ENCODE data around the gene SGSM1. TPM values are rescaled to one million over a fixed set of nuclear protein-coding genes. Genes with fewer than 3 reads are reported as not detected.

SGSM1 gene
- total RNA-seq, 2 donors from 2014 or later: 1.6 to 3.0 TPM

- 83 to 93% methylated on average over 5 to 6 of the region's 7 CpGs for WGBS, 2 experiments (ENCODE audit: insufficient coverage in 1 of 2, insufficient read length in 1 of 2)
- TF ChIP-seq, protein P1, sequence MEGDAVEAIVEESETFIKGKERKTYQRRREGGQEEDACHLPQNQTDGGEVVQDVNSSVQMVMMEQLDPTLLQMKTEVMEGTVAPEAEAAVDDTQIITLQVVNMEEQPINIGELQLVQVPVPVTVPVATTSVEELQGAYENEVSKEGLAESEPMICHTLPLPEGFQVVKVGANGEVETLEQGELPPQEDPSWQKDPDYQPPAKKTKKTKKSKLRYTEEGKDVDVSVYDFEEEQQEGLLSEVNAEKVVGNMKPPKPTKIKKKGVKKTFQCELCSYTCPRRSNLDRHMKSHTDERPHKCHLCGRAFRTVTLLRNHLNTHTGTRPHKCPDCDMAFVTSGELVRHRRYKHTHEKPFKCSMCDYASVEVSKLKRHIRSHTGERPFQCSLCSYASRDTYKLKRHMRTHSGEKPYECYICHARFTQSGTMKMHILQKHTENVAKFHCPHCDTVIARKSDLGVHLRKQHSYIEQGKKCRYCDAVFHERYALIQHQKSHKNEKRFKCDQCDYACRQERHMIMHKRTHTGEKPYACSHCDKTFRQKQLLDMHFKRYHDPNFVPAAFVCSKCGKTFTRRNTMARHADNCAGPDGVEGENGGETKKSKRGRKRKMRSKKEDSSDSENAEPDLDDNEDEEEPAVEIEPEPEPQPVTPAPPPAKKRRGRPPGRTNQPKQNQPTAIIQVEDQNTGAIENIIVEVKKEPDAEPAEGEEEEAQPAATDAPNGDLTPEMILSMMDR (conservative IDR thresholded peaks at IDR 0.05): no peak
- no peaks in the 10 kb centered on the region for H3K27me3 Mint-ChIP-seq (ENCODE audit: insufficient read depth)
- Histone ChIP-seq H3K27me3 (ENCODE audit: control insufficient read depth, insufficient read depth, low read length, poor library complexity, severe bottlenecking) (no peaks in the 10 kb centered on the region), H3K4me3 (ENCODE audit: low read length) (no peak overlapping the region), H3K9ac (ENCODE audit: extremely low read depth, low read length, poor library complexity, severe bottlenecking) (no peak overlapping the region), H3K9me3 (ENCODE audit: control insufficient read depth, low read length) (no peaks in the 10 kb centered on the region), H3K4me1 (ENCODE audit: control insufficient read depth, insufficient read depth, low read length) (no peaks in the 10 kb centered on the region), H3K27ac (ENCODE audit: low read depth, low read length) (no peak overlapping the region), H3K36me3 (ENCODE audit: control insufficient read depth, insufficient read depth, low read length) (no peaks in the 10 kb centered on the region)
- H3K4me1 Mint-ChIP-seq: no peaks in the 10 kb centered on the region
- H3K36me3 Mint-ChIP-seq (ENCODE audit: low read depth): no peaks in the 10 kb centered on the region
- no peak overlapping the region for H3K4me3 Mint-ChIP-seq
- no peak overlapping the region for H3K27ac Mint-ChIP-seq
- H3K9me3 Mint-ChIP-seq: no peaks in the 10 kb centered on the region
- no peak for DNase-seq
Measured at GRCh38 chr22:24868979-24869378, 63.0 kb downstream of the SGSM1 start.

DNA sequence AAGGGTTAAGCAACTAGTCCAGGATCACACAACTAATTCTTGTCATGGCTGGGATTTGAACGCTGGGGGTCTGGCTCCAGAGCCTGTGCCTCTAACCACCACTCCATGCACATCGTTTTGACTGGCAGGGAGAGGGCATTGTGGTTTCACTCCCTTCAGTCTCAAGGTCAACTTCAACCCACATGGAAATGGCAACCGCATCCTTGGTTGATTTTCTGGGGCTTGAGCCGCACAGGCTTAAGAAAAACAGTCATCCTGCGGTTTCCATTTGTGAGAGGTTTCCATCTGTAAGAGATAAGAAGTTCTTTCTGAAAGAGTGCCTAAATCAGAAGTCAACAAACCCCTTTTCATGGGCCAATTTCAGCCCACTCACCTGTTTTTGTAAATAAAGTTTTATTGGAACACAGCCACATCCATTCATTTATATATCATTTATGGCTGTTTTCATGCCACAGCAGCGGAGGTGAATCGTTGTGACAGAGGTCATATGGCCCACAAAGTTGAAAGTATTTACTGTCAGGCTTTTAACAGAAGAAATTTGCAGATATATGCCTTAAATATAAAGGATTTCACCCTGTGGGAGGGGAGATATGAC lies 65.7 kb downstream of the SGSM1 start:
- H3K4me1 Mint-ChIP-seq: no peaks in the 10 kb centered on the region
- Histone ChIP-seq H3K27ac (ENCODE audit: low read depth, low read length) (no peak overlapping the region), H3K9me3 (ENCODE audit: control insufficient read depth, low read length) (no peaks in the 10 kb centered on the region), H3K4me3 (ENCODE audit: low read length) (no peak overlapping the region), H3K9ac (ENCODE audit: extremely low read depth, low read length, poor library complexity, severe bottlenecking) (no peak overlapping the region), H3K27me3 (ENCODE audit: control insufficient read depth, insufficient read depth, low read length, poor library complexity, severe bottlenecking) (no peaks in the 10 kb centered on the region), H3K4me1 (ENCODE audit: control insufficient read depth, insufficient read depth, low read length) (no peaks in the 10 kb centered on the region), H3K36me3 (ENCODE audit: control insufficient read depth, insufficient read depth, low read length) (no peaks in the 10 kb centered on the region)
- DNase-seq: no peak
- 85 to 90% methylated on average over 2 to 7 of the region's 7 CpGs for WGBS, 2 experiments (ENCODE audit: insufficient coverage in 1 of 2, insufficient read length in 1 of 2)
- peaks cover 5% of the 10 kb centered on the region for H3K27me3 Mint-ChIP-seq (ENCODE audit: insufficient read depth)
- TF ChIP-seq, protein P1 (conservative IDR thresholded peaks at IDR 0.05): no peak
- H3K36me3 Mint-ChIP-seq (ENCODE audit: low read depth): no peaks in the 10 kb centered on the region
- no peak overlapping the region for H3K4me3 Mint-ChIP-seq
- H3K9me3 Mint-ChIP-seq: peaks cover 2% of the 10 kb centered on the region
- no peak overlapping the region for H3K27ac Mint-ChIP-seq

DNA sequence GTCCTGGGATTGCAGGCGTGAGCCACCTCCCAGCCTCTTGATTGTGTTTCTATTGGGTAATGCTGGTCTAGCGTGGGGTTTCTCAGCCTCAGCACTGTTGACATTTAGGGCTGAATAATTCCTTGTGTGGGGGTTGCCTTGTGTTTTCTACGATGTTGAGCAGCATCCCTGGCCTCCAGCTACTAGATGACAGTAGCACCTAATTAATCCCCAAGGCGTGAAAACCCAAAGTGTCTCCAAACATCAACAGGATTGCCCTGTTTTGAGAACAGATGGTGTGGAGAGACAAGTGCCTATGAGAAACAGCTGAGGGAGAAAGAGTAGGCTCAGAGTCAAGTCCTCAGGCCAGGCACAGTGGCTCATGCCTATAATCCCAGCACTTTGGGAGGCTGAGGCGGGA lies 67.2 kb downstream of the SGSM1 start:
- Histone ChIP-seq H3K4me3 (ENCODE audit: low read length) (no peak overlapping the region), H3K9ac (ENCODE audit: extremely low read depth, low read length, poor library complexity, severe bottlenecking) (no peak overlapping the region), H3K27me3 (ENCODE audit: control insufficient read depth, insufficient read depth, low read length, poor library complexity, severe bottlenecking) (no peaks in the 10 kb centered on the region), H3K4me1 (ENCODE audit: control insufficient read depth, insufficient read depth, low read length) (no peaks in the 10 kb centered on the region), H3K27ac (ENCODE audit: low read depth, low read length) (no peak overlapping the region), H3K36me3 (ENCODE audit: control insufficient read depth, insufficient read depth, low read length) (no peaks in the 10 kb centered on the region), H3K9me3 (ENCODE audit: control insufficient read depth, low read length) (no peaks in the 10 kb centered on the region)
- DNase-seq: no peak
- Mint-ChIP-seq H3K4me3 (no peak overlapping the region), H3K36me3 (ENCODE audit: low read depth) (no peaks in the 10 kb centered on the region), H3K9me3 (peaks cover 2% of the 10 kb centered on the region), H3K27me3 (ENCODE audit: insufficient read depth) (peaks cover 5% of the 10 kb centered on the region), H3K4me1 (no peaks in the 10 kb centered on the region), H3K27ac (no peak overlapping the region)
- WGBS, 2 experiments (ENCODE audit: insufficient coverage in 1 of 2, insufficient read length in 1 of 2): 81 to 83% methylated on average over 1 to 5 of the region's 5 CpGs
- TF ChIP-seq, protein P1 (conservative IDR thresholded peaks at IDR 0.05): no peak

Data from endodermal cell (in vitro differentiated cells).